Psoas muscle (tissue), 8 donors: ENCODE results near the gene SREBF2. TPM values are rescaled to one million over a fixed set of nuclear protein-coding genes. Genes with fewer than 3 reads are reported as not detected.
A peak's percentile ranks its signal among the peaks of the same experiment; 100 is the strongest.

Experiments
- ATAC-seq, 4 donors: fragments of 200-7000 bp; cut with Tn5 transposase; one replicate each; pipeline ENCODE4 v1.9.1; 2020; ENCODE audit warnings: moderate library complexity in 3 of 4, mild to moderate bottlenecking in 2 of 4
- DNase-seq, 2 donors: peaks; one replicate each; pipeline ENCODE4 v3.0.0-alpha.2; 2020
- H3K27ac ChIP-seq: fragments of 200-600 bp; one replicate; pipeline ENCODE4 v1.8.0; 2022
- H3K27me3 ChIP-seq, 3 donors: fragments of 200-600 bp in 1 of 3; one replicate each; pipeline versions ENCODE4 v1.6.1 to v1.8.0; 2013 to 2022; ENCODE audit warnings: low read length in 2 of 3, mild to moderate bottlenecking in 2 of 3, moderate library complexity in 1 of 3; ENCODE audit not compliant: insufficient read depth in 3 of 3
- H3K36me3 ChIP-seq, 2 donors: fragments of 200-600 bp in 1 of 2; one replicate each; pipeline versions ENCODE4 v1.6.1 to v1.8.0; 2013 to 2022; ENCODE audit warnings: low read depth in 1 of 2, mild to moderate bottlenecking in 1 of 2, moderate library complexity in 1 of 2; ENCODE audit not compliant: insufficient read depth in 1 of 2
- H3K4me1 ChIP-seq: fragments of 200-600 bp; one replicate; pipeline ENCODE4 v1.8.0; 2022
- H3K4me3 ChIP-seq: fragments of 200-600 bp; one replicate; pipeline ENCODE4 v1.8.0; 2022; ENCODE audit warnings: mild to moderate bottlenecking
- H3K9me3 ChIP-seq: fragments of 200-600 bp; one replicate; pipeline ENCODE4 v1.8.0; 2022
- CTCF ChIP-seq: fragments of 200-600 bp; IDR thresholded peaks from one replicate; pipeline ENCODE4 v1.8.0; 2022; ENCODE audit warnings: antibody characterized with exemption
- WGBS, 3 donors: extraction: QIAGEN DNeasy Blood & Tissue Kit; methylation state at CpG; one replicate each; pipeline versions ENCODE4 v1.1.6 to v1.1.7; 2013; 5-methylcytosine and 5-hydroxymethylcytosine counted together
- intact Hi-C, 2 donors: fragments of 100-400 bp; cut with DNase I; formaldehyde crosslinking; loops; one replicate each; pipeline versions ENCODE4 v1.11.0 to v1.14.2; 2022
- polyA plus RNA-seq, 3 donors: library from polyadenylated mRNA; stranded (reverse); fragments of 200-250 nt; gene quantifications; one replicate each; pipeline ENCODE4 v1.2.3, GENCODE V29; 2013
- total RNA-seq, 4 donors: library from RNA; stranded (reverse); fragmentation: NEBNext Ultra II Directional in 2 of 4; extraction: Animal tissue kit (Norgen Biotek cat#: 25700) in 2 of 4; gene quantifications; one replicate each; pipeline versions ENCODE4 v1.2.1 to v1.2.4, GENCODE V29; 2021 to 2023
- donor health status: healthy with polysubstance abuse.
- donor health status: DM: no; HTN: no; CAD: no; lungs with moderate emphysema.
- donor health status: Bipolar disorder and iron deficiency.
- donor health status: healthy.
- donor health status: DM: yes; HTN: yes; CAD: no.
- donor health status: DM: no; HTN: no; CAD: no.
- donor health status: DM: no; HTN: no; CAD: no.
- donor health status: DM: yes; HTN: yes; CAD: no.

Gene SREBF2
- total and polyA plus RNA-seq, 7 donors: 21.0 to 47.0 (median 36.3) TPM

DNA sequence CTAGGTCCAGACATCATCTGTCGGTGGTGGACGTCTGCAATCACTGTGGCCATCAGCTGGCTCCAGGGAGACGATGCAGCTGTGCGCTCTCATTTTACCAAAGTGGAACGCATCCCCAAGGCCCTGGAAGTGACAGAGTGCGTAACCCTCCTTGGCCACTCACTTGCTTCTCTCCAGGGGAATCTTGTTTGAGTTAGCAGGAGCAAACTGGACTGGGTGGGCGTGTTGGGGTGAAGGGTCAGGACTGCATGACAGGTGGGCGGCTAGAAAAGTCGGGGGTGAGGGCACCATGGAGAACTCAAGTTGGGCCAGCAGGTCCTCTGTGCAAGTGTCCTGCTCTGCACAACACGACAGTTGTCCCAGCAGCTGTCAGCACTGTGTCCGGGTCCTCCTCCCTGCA lies 65.7 kb downstream of the SREBF2 start:
- WGBS, 3 donors: 41 to 45% (median 43%) methylated on average over 11 of the region's 11 CpGs
- intact Hi-C loops: loop anchor here in 1 of 2 donors (10.0 kb wide), 1 partner anchor 64 kb away; the partner anchor contains the start of gene SREBF2
- Histone ChIP-seq H3K4me1 (peaks cover 43% of the 10 kb centered on the region), H3K4me3 (no peak overlapping the region), H3K9me3 (no peaks in the 10 kb centered on the region), H3K36me3 (peaks cover 4 to 85% of the 10 kb centered on the region in 2 donors), H3K27ac (peak overlapping the region; percentile 78), H3K27me3 (no peaks in the 10 kb centered on the region)
- DNase-seq: no peak
- peak; percentile 39 to 66 (median 60) for ATAC-seq
- TF ChIP-seq CTCF: no peak

DNA sequence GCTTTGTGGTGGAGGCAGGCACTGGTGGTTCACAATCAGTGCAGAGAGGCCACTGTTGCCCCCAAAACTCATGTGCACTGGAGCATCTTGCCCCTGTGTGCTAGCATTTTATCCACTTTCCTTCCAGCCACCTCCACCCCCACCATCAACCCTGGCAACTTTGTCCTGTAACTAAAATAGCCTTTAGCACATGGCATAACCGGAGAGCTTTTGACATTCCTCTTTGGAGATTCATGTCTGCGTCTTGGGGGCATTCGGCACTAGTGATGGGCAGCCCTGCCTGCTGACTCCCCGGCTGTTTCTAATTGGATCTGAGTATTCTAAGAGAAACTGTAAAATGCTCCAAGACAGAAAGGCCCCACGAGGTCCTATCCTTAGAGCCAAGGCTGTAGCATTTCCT lies 66.2 kb downstream of the SREBF2 start:
- intact Hi-C loops: loop anchor here in 1 of 2 donors (10.0 kb wide), 1 partner anchor 64 kb away; the partner anchor contains the start of gene SREBF2
- peak in 1 of 2 donors; percentile 68 for DNase-seq
- WGBS, 3 donors: 29 to 42% (median 40%) methylated on average over 5 of the region's 5 CpGs
- Histone ChIP-seq H3K9me3 (no peaks in the 10 kb centered on the region), H3K27me3 (no peaks in the 10 kb centered on the region), H3K4me1 (peaks cover 45% of the 10 kb centered on the region), H3K36me3 (peaks cover 2 to 85% of the 10 kb centered on the region in 2 donors), H3K27ac (peak overlapping the region; percentile 78), H3K4me3 (peak overlapping the region; percentile 4)
- peak; percentile 72 to 89 (median 80) for ATAC-seq
- no peak for TF ChIP-seq CTCF

DNA sequence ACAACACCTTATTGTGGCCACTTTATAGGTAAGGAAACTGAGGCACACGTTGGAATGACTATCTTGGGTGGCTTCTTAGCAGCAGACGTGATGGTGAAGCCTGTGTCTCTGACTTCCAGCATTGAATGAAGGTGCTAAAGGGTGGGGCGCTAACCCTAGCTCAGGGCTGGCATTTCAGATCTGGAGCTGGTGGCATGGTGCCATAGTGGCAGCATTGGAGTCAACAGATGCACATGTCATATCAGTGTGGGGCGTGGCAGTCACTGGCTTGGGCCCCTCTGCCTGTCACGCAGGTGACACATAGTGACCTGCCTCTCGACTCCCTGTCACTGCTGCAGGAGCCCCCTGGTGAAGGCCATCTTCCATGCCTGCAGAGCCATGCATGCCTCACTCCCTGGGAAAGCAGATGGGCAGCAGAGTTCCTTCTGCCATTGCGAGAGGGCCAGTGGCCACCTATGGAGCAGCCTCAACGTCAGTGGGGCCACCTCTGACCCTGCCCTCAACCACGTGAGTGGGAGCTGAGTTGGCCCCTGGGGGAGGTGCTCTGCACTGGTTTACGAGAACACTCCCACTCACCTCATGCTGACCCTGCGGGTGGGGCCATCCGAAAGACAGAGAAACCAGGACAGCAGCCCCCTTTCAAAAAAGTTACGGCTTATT lies 67.2 kb downstream of the SREBF2 start:
- Histone ChIP-seq H3K9me3 (no peaks in the 10 kb centered on the region), H3K27me3 (no peaks in the 10 kb centered on the region), H3K4me3 (no peak overlapping the region), H3K4me1 (peaks cover 45% of the 10 kb centered on the region), H3K27ac (peak overlapping the region; percentile 78), H3K36me3 (peaks cover 0 to 85% of the 10 kb centered on the region in 2 donors)
- intact Hi-C loops: loop anchor here in 1 of 2 donors (10.0 kb wide), 1 partner anchor 65 kb away; the partner anchor contains the start of gene SREBF2
- ATAC-seq: peak in 3 of 4 donors; percentile 17 to 54 (median 53)
- peak in 1 of 2 donors; percentile 79 for DNase-seq
- no peak for TF ChIP-seq CTCF
- 59 to 79% (median 63%) methylated on average over 13 of the region's 13 CpGs for WGBS, 3 donors

DNA sequence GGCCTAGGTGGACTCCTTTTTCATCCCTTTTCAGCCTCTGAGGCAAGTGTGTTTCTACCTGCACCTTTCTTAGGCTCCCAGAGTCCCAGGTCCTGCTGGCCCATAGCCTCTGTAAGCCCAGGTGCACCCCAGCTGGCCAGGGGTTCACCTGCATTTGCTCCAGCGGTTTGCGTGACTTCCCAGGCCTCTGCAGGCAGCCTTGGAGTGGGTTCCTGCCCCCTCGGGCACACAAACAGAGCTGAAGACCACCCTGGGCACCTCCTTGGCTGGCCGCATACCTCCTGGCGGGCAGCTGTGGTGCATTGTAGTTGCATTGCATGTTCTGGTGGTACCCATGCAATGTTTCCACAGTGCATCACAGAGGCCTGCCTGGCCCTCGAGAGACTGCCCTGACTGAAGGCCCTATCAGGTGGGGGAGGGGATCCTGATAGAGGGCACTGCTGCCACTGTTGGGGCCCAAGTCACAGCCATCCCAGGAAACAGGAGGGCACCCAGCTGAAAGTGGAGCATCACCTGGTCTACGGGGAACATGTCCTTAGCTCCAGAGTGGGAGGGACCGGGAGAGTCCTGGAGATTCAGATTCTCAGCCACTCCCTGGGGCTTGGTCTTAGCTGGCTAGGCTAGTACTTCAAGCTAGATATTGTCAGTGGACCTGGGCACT lies 67.9 kb downstream of the SREBF2 start:
- intact Hi-C loops: no loop called here
- H3K27ac ChIP-seq: peak overlapping the region; percentile 78
- TF ChIP-seq CTCF: no peak
- no peak for ATAC-seq
- peaks cover 45% of the 10 kb centered on the region for H3K4me1 ChIP-seq
- H3K9me3 ChIP-seq: no peaks in the 10 kb centered on the region
- peak in 1 of 2 donors; percentile 36 for DNase-seq
- H3K27me3 ChIP-seq: no peaks in the 10 kb centered on the region
- peaks cover 0 to 85% of the 10 kb centered on the region in 2 donors for H3K36me3 ChIP-seq
- no peak overlapping the region for H3K4me3 ChIP-seq
- WGBS, 3 donors: 96 to 97% (median 97%) methylated on average over 8 of the region's 8 CpGs
